Measurements from ENCODE around the gene CCDC51.
"Not testable (repeated sequence)": the region's sequence is repeated elsewhere in the genome, so short reads cannot be mapped to it uniquely, and the experiment has no call there.

CCDC51 gene

GRCh38 chr3:48465531-48466378 lies 25.8 kb upstream of the CCDC51 start:
- peak; percentile 81 for DNase-seq

GRCh38 chr3:48465237-48465530 lies 25.3 kb upstream of the CCDC51 start:
- DNase-seq, result no peak

- DNase-seq, result no peak
These were observed 24.8 kb upstream of the CCDC51 start for GRCh38 chr3:48464713-48465221.

- DNase-seq, result no peak
These were observed 23.8 kb upstream of the CCDC51 start for GRCh38 chr3:48463703-48464102.

- not testable (repeated sequence) for DNase-seq
These were observed 21.8 kb upstream of the CCDC51 start for GRCh38 chr3:48461767-48462166.

DNA sequence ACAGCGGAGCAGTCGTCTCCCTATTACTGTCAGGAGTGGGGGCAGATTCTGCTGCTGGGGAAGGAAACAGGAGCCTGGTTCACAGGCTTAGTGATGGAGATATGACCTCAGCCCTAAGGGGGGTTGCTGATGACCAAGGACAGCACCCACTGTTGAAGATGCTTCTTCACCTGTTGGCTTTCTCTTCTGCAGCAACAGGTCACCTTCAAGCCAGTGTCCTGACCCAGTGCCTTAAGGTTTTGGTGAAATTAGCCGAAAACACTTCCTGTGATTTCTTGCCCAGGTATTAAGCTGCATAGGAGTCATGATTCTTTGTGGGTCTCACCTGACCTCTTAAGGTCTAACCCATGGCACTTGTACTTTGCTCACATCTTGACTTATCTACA lies 20.6 kb upstream of the CCDC51 start:
- no peak for DNase-seq

GRCh38 chr3:48459773-48460516 lies 20.0 kb upstream of the CCDC51 start:
- no peak for DNase-seq

DNA sequence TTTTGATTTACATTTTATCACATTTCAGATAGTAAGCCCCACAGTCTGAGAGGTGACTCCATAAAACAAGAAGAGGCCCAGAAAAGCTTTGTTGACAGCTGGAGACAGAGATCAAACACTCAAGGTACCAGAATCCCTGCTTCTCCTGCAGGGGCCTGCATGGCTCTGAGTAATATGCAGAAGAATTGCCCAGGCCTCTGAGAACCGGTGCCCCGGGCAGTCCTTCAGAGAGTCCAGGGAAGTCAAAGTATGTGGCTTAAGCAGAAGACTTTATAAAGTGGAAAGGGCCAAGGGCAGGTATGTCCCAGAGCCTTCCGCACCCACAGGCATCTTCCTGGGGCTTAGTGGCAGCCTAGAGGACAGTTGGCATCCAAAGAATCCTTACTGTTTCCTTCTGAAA lies 19.4 kb upstream of the CCDC51 start:
- no peak for DNase-seq

DNA sequence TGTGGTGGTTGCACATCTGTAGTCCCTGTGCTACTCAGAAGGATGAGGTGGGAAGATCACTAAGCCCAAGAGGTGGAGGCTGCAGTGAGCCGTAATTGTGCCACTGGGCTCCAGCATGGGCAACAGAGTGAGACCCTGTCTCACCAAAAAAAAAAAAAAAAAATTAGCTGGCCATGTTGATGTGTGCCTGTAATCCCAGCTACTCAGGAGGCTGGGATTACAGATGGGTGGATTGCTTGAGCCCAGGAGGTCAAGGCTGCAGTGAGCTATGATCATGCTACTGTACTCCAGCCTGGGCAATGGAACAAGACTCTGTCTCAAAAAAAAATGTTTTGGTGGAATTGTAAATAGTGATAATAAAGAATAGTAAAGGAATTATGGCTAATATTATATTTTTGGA lies 16.5 kb upstream of the CCDC51 start:
- no peak for DNase-seq

DNA sequence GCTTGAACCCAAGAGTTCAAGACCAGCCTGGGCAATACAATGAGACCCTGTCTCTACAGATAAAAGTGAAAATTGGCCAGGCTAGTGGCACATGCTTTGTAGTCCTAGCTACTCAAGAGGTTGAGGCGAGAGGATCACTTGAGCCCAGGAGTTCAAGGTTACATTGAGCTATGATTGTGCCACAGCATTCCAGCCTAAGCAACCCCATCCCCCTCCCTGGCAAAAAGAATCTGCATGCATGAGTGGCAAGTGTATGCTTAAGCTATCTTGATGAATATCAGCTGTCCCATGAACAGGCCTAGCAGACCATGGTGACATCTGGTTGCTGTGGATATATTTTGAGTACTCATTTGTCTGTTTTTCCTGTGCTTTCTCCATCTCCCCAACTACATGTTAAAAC lies 11.4 kb upstream of the CCDC51 start:
- DNase-seq, result no peak

GRCh38 chr3:48446425-48447193 lies 6.7 kb upstream of the CCDC51 start, which contains the start of gene ATRIP:
Gene ATRIP (plus strand): TSS chr3:48446737. CDS start chr3:48446846, 109 bp downstream.
- DNase-seq, result peak; percentile 91

DNA sequence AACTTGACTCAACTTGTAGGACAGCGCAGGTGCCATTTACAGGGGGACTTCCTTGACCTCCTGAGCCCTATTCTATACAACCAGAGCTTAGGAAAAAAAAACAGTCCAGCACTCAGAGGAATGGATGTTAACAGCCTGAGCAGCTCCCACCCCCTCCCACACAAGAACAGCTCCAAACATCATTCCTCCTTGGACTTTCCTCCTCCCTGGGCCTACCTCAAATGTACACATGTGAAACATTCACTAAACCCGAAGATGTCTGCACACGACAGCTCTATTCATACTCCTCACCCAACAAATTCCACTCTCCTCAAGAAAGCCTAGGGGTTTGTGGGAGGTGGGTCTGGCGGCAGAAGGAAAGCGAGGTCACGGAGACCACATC lies 6.1 kb upstream of the CCDC51 start:
- no peak for DNase-seq

- DNase-seq, result no peak
These were observed 5.5 kb upstream of the CCDC51 start for GRCh38 chr3:48445277-48445882.

DNA sequence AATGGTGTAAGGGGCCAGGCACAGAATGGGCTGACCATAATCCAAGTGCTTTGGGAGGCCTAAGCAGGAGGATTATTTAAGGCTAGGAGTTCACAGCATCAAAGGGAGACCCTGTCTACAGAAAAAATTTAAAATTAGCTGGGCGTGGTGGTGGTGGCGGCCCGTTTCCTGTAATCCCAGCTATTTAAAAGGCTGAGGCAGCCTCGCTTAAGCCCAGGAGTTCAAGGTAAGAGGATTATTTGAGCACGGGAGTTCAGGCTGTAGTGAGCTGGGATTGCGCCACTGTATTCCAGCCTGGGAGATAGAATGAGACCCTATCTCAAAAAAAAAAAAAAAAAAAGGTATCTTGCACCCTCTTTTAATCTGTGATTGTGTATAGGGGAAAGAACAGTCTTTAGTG lies 2.0 kb upstream of the CCDC51 start:
- no peak for DNase-seq

- DNase-seq, result peak; percentile 17
These were observed 655 bp upstream of the CCDC51 start for GRCh38 chr3:48440590-48440958.

GRCh38 chr3:48437812-48438211 lies 2.1 kb downstream of the CCDC51 start:
- DNase-seq, result no peak

- no peak for DNase-seq
These were observed 3.1 kb downstream of the CCDC51 start for GRCh38 chr3:48436855-48437254.

- DNase-seq, result no peak
These were observed 3.5 kb downstream of the CCDC51 start for GRCh38 chr3:48436477-48436787.

DNA sequence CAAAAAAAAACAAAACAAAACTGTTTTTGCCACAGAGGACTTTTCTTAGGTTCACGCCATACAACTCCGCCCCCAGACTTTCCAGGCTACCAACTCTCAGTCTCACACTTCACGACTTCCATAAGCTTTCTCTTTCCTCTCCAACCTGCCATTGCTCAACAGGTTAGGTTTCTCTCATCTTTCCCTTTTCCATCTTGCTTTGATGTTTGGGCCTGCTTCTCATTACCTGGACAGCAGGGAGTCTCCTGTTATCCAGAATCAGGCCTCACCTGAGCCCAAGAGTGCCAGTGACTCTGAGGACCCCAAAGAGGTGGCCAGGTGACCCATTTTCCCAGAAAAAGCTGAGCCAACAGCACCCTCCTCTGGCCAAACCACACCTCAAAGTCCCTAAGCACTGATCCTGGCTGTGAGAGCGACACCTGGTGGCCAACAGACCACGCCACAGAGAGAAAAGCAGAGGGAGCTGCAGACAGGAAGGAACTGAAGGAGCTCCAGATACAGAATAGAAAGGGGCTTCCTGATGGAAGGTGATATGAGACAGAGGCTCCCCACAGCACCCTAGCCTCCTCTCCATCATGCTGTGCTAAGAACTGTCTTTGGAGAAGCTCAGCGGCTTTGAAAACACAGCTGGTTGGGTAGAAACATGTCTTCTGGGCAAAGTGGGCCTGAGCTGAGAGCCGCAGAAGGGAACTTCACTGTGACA lies 4.0 kb downstream of the CCDC51 start:
- DNase-seq, result peak; percentile 73

GRCh38 chr3:48435223-48435595 lies 4.7 kb downstream of the CCDC51 start:
- no peak for DNase-seq

GRCh38 chr3:48434591-48435222 lies 5.2 kb downstream of the CCDC51 start:
- no peak for DNase-seq

DNA sequence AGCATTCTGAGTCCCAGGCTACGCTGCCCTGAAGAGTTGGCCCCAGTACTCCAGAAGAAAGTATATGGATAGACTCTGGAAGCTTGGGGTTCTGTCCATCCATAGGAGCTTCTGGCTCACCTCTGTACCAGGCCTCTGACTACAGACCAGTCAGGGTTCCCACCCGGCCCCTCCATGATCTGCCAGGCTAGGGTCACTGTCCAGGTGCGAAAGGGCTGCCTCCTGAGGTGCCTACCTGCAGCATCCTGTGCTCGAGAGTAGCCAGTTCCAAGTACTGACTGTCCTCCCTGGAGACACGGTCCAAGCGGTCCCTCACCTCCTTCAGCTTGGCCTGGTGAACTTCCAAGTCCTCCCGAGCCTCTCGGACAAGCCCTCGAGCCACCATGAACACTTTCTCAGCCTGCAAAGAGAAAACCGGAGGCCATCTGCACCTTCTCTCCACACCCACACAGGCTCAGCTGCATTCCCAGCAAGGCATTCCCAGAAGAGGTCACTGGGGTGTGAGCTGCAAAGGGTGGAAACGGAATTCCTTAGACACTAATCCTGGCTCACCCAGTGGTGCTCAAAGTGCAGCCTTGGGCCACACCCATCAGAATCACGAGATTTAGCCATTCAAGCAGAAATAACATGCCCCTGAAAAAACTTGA lies 6.3 kb downstream of the CCDC51 start:
- DNase-seq, result no peak
